OCI-LY7 (cell line): ENCODE results near the gene LBP.

Experiments
- EZH2phosphoT487 ChIP-seq: fragments of 200-600 bp; sonication (generic); IDR thresholded peaks from 2 replicates; pipeline ENCODE4 v1.6.1; 2018; ENCODE audit warnings: low read depth, borderline replicate concordance, mild to moderate bottlenecking, mixed run types, antibody characterized with exemption, low read length, moderate library complexity, mixed read lengths
- TF ChIP-seq, protein P1 (sequence below): fragments of 200-600 bp; sonication (generic); conservative IDR thresholded peaks from 2 replicates; pipeline ENCODE4 v1.5.1; 2014; ENCODE audit warnings: mild to moderate bottlenecking, antibody characterized with exemption, low read length, moderate library complexity, mixed read lengths

DNA sequence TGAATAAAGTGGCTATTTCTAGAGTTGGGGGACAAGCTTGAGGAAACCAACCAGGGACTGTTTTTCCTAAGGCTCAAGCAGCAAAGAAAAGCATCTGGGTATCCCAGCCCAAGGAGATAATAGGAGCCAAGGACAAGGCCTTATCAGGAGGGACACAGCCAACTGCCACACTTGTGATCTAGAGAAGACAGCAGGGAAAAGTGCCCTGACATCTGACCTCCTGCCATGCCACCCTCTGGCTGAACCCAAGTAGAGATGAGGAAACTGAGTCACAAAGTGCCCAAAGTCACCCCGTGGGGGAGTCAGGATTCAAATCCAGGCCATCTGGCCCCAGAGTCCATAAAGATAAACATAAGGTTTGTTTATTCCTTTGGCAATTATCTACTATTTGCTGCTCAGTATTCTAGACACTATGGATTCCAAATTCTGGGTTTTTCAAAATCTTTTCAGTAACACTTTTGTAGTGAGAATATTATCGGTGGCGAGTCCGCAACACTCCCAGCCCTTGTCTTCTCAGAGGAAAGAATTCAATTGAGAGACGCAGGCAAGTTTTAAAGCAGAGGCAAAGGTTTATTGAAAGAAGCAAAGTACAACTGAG, 3.5 kb upstream of the LBP start:
- TF ChIP-seq, protein P1, sequence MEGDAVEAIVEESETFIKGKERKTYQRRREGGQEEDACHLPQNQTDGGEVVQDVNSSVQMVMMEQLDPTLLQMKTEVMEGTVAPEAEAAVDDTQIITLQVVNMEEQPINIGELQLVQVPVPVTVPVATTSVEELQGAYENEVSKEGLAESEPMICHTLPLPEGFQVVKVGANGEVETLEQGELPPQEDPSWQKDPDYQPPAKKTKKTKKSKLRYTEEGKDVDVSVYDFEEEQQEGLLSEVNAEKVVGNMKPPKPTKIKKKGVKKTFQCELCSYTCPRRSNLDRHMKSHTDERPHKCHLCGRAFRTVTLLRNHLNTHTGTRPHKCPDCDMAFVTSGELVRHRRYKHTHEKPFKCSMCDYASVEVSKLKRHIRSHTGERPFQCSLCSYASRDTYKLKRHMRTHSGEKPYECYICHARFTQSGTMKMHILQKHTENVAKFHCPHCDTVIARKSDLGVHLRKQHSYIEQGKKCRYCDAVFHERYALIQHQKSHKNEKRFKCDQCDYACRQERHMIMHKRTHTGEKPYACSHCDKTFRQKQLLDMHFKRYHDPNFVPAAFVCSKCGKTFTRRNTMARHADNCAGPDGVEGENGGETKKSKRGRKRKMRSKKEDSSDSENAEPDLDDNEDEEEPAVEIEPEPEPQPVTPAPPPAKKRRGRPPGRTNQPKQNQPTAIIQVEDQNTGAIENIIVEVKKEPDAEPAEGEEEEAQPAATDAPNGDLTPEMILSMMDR: no peak
- TF ChIP-seq EZH2phosphoT487: no peak
